Neural cell (in vitro differentiated cells): ENCODE data around the gene UTRN.

ENCODE experiments used
- MXI1 ChIP-seq: fragments of 450-650 bp; conservative IDR thresholded peaks from 2 replicates; pipeline ENCODE4 v1.6.1; 2014; ENCODE audit warnings: antibody characterized with exemption, mild to moderate bottlenecking; ENCODE audit not compliant: poor library complexity, severe bottlenecking
- TF ChIP-seq, protein P1 (sequence below): fragments of 450-650 bp; IDR thresholded peaks from 2 replicates; pipeline ENCODE4 v1.5.1; 2014; ENCODE audit warnings: antibody characterized with exemption, mild to moderate bottlenecking, moderate library complexity; ENCODE audit not compliant: poor library complexity, severe bottlenecking

DNA sequence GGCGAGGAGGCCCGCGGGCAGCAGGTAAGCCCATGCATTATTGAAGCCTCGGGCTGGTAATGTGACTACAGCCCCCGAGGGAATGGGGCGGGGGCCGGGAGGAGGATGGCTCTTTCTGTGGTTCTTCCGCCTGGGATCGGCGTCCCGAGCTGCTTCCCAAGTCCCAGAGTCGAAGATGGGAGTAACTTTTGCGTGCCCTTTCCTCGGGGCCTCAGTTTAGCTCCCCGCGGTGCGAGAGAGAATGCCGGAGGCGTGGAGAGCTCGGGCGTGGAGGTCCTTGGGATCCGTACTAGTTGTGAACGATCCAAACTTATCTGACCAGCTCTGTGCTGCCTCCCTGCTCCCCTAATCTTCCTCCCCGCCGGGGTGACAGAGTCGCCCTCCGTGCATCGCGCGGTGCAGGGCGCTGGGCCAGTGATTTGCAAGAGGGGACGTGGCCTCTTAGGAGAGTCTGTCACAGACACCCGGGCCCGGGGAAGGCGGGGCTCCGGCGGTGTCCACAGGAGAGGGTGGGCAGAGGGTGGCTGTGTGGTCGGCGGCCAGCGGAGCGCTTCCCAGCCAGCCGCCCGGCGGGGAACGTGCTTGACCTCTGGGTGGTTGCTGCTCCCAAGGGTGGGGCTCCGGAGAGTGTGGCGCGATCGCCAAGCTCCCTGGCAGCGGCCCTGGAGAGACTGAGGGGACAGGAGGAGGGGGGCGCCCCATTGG lies 815 bp downstream of the UTRN start:
- TF ChIP-seq, protein P1, sequence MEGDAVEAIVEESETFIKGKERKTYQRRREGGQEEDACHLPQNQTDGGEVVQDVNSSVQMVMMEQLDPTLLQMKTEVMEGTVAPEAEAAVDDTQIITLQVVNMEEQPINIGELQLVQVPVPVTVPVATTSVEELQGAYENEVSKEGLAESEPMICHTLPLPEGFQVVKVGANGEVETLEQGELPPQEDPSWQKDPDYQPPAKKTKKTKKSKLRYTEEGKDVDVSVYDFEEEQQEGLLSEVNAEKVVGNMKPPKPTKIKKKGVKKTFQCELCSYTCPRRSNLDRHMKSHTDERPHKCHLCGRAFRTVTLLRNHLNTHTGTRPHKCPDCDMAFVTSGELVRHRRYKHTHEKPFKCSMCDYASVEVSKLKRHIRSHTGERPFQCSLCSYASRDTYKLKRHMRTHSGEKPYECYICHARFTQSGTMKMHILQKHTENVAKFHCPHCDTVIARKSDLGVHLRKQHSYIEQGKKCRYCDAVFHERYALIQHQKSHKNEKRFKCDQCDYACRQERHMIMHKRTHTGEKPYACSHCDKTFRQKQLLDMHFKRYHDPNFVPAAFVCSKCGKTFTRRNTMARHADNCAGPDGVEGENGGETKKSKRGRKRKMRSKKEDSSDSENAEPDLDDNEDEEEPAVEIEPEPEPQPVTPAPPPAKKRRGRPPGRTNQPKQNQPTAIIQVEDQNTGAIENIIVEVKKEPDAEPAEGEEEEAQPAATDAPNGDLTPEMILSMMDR, result no peak
- TF ChIP-seq MXI1, result peak; percentile 20
